IPS DF 6.9 (cell line): Measurements from ENCODE around the gene TCHP.

Experiments
- DNase-seq: peaks from one replicate; pipeline ENCODE4 v3.0.0-alpha.2; 2013; ENCODE audit warnings: low read depth, low spot score
- H3K27ac ChIP-seq: one replicate; pipeline ENCODE4 v1.5.1; 2013; ENCODE audit warnings: low read length, control low read depth
- H3K27me3 ChIP-seq: 2 replicates; pipeline ENCODE4 v1.6.1; 2013; ENCODE audit warnings: mild to moderate bottlenecking, low read length; ENCODE audit not compliant: control insufficient read depth, insufficient read depth
- H3K36me3 ChIP-seq: 2 replicates; pipeline ENCODE4 v1.6.1; 2013; ENCODE audit warnings: low read length; ENCODE audit not compliant: control insufficient read depth, insufficient read depth
- H3K4me1 ChIP-seq: 2 replicates; pipeline ENCODE4 v1.6.1; 2013; ENCODE audit warnings: low read length; ENCODE audit not compliant: control insufficient read depth, insufficient read depth
- H3K4me3 ChIP-seq: 2 replicates; pipeline ENCODE4 v1.5.1; 2013; ENCODE audit warnings: mild to moderate bottlenecking, low read length
- H3K9me3 ChIP-seq: 2 replicates; pipeline ENCODE4 v1.6.1; 2013; ENCODE audit warnings: low read length, inconsistent platforms; ENCODE audit not compliant: control insufficient read depth, insufficient read depth
- WGBS: extraction: QIAGEN DNeasy Blood & Tissue Kit; methylation state at CpG from one replicate; pipeline ENCODE4 v1.1.7; 2013; ENCODE audit warnings: mixed read lengths, missing lambda C conversion rate; ENCODE audit not compliant: insufficient read length, insufficient coverage; 5-methylcytosine and 5-hydroxymethylcytosine counted together

Gene TCHP

GRCh38 chr12:109959411-109960093 lies 59.5 kb downstream of the TCHP start:
- H3K36me3 ChIP-seq = no peaks in the 10 kb centered on the region
- no peaks in the 10 kb centered on the region for H3K4me1 ChIP-seq
- no peak for DNase-seq
- no peaks in the 10 kb centered on the region for H3K27me3 ChIP-seq
- no peak overlapping the region for H3K4me3 ChIP-seq
- WGBS = no CpG with 5 or more reads among the region's 8 CpGs
- H3K9me3 ChIP-seq = no peaks in the 10 kb centered on the region
- no peak overlapping the region for H3K27ac ChIP-seq

GRCh38 chr12:109961201-109961600 lies 61.1 kb downstream of the TCHP start:
- H3K27ac ChIP-seq = no peak overlapping the region
- no CpG with 5 or more reads among the region's 14 CpGs for WGBS
- no peaks in the 10 kb centered on the region for H3K4me1 ChIP-seq
- H3K36me3 ChIP-seq = no peaks in the 10 kb centered on the region
- no peaks in the 10 kb centered on the region for H3K9me3 ChIP-seq
- no peak overlapping the region for H3K4me3 ChIP-seq
- no peak for DNase-seq
- no peaks in the 10 kb centered on the region for H3K27me3 ChIP-seq

- no peak for DNase-seq
- Histone ChIP-seq H3K4me1 (no peaks in the 10 kb centered on the region), H3K4me3 (no peak overlapping the region), H3K27me3 (no peaks in the 10 kb centered on the region), H3K27ac (no peak overlapping the region), H3K9me3 (no peaks in the 10 kb centered on the region), H3K36me3 (no peaks in the 10 kb centered on the region)
- WGBS = no CpG with 5 or more reads among the region's 6 CpGs
These were observed 61.5 kb downstream of the TCHP start for GRCh38 chr12:109961612-109962011.

GRCh38 chr12:109962398-109962797 lies 62.3 kb downstream of the TCHP start:
- WGBS = no CpG with 5 or more reads among the region's 3 CpGs
- H3K4me1 ChIP-seq = no peaks in the 10 kb centered on the region
- H3K27me3 ChIP-seq = no peaks in the 10 kb centered on the region
- no peak for DNase-seq
- no peaks in the 10 kb centered on the region for H3K9me3 ChIP-seq
- no peak overlapping the region for H3K4me3 ChIP-seq
- H3K27ac ChIP-seq = no peak overlapping the region
- no peaks in the 10 kb centered on the region for H3K36me3 ChIP-seq

GRCh38 chr12:109963330-109963729 lies 63.3 kb downstream of the TCHP start:
- Histone ChIP-seq H3K27me3 (no peaks in the 10 kb centered on the region), H3K27ac (no peak overlapping the region), H3K36me3 (no peaks in the 10 kb centered on the region; the same call in 1 of the 2 replicates), H3K4me1 (no peaks in the 10 kb centered on the region), H3K4me3 (no peak overlapping the region), H3K9me3 (no peaks in the 10 kb centered on the region)
- DNase-seq = no peak
- no CpG with 5 or more reads among the region's 1 CpG for WGBS

- Histone ChIP-seq H3K27me3 (no peaks in the 10 kb centered on the region), H3K27ac (no peak overlapping the region), H3K4me1 (no peaks in the 10 kb centered on the region), H3K4me3 (no peak overlapping the region), H3K36me3 (no peaks in the 10 kb centered on the region; the same call in 1 of the 2 replicates), H3K9me3 (no peaks in the 10 kb centered on the region)
- DNase-seq = no peak
- WGBS = no CpG with 5 or more reads among the region's 4 CpGs
These were observed 63.8 kb downstream of the TCHP start for GRCh38 chr12:109963743-109964429.

- DNase-seq = no peak
- no CpG with 5 or more reads among the region's 4 CpGs for WGBS
- Histone ChIP-seq H3K9me3 (no peaks in the 10 kb centered on the region), H3K36me3 (no peaks in the 10 kb centered on the region; the same call in 1 of the 2 replicates), H3K4me3 (no peak overlapping the region), H3K27me3 (no peaks in the 10 kb centered on the region), H3K4me1 (no peaks in the 10 kb centered on the region), H3K27ac (no peak overlapping the region)
These were observed 66.5 kb downstream of the TCHP start for GRCh38 chr12:109966546-109966945.

GRCh38 chr12:109967383-109968031 lies 67.4 kb downstream of the TCHP start:
- no peaks in the 10 kb centered on the region for H3K9me3 ChIP-seq
- DNase-seq = no peak
- no peaks in the 10 kb centered on the region for H3K27me3 ChIP-seq
- no peaks in the 10 kb centered on the region; the same call in 1 of the 2 replicates for H3K36me3 ChIP-seq
- H3K4me1 ChIP-seq = no peaks in the 10 kb centered on the region
- WGBS = no CpG with 5 or more reads among the region's 8 CpGs
- no peak overlapping the region for H3K4me3 ChIP-seq
- H3K27ac ChIP-seq = no peak overlapping the region
